Measurements from ENCODE around the gene FBXO31. TPM values are rescaled to one million over a fixed set of nuclear protein-coding genes. Genes with fewer than 3 reads are reported as not detected.

FBXO31 gene
- total and polyA plus RNA-seq, 2 experiments from 2014 or later = 19.3 to 31.0 TPM

- Histone ChIP-seq H2AFZ (no peak overlapping the region), H3K4me2 (ENCODE audit: unreplicated experiment) (no peak overlapping the region), H3K9me2 (ENCODE audit: insufficient read depth) (no peaks in the 10 kb centered on the region), H3K36me3 (ENCODE audit: low read depth) (peaks cover 21% of the 10 kb centered on the region), H3F3A (ENCODE audit: insufficient read depth) (no peaks in the 10 kb centered on the region), H3K9ac (no peak overlapping the region), H3K4me1 (ENCODE audit: insufficient read depth) (no peaks in the 10 kb centered on the region), H4K20me1 (ENCODE audit: insufficient read depth) (no peaks in the 10 kb centered on the region; the same call in 1 of the 2 replicates), H3K4me3 (no peak overlapping the region), H3K9me3 (ENCODE audit: low read depth) (no peaks in the 10 kb centered on the region), H3K27me3 (replicated peaks; ENCODE audit: insufficient read depth) (no peaks in the 10 kb centered on the region), H3K27ac (no peak overlapping the region), H3K79me2 (ENCODE audit: insufficient read depth) (peaks cover 28% of the 10 kb centered on the region)
- in situ Hi-C loops (cut with MboI) = loop anchor here (10.0 kb wide), 1 partner anchor 124 kb away; no protein-coding TSS in a partner anchor
- DNase-seq = no peak
- no peak for TF ChIP-seq EZH2phosphoT487 (IDR thresholded peaks at IDR 0.05; ENCODE audit: insufficient read depth, low read depth)
- no peak for TF ChIP-seq EZH2 (IDR thresholded peaks at IDR 0.05; ENCODE audit: insufficient read depth, poor library complexity, severe bottlenecking)
- 94 to 95% methylated on average over 25 of the region's 25 CpGs for WGBS, 2 experiments (ENCODE audit: low coverage in 1 of 2, low lambda C conversion rate in 2 of 2, missing lambda C conversion rate in 2 of 2)
Measured at GRCh38 chr16:87421003-87421912, 37.7 kb upstream of the FBXO31 start.

- DNase-seq = no peak
- Histone ChIP-seq H2AFZ (no peak overlapping the region), H4K20me1 (ENCODE audit: insufficient read depth) (no peaks in the 10 kb centered on the region; the same call in 1 of the 2 replicates), H3K4me1 (ENCODE audit: insufficient read depth) (no peaks in the 10 kb centered on the region), H3K9me2 (ENCODE audit: insufficient read depth) (no peaks in the 10 kb centered on the region), H3K27ac (no peak overlapping the region), H3K4me2 (ENCODE audit: unreplicated experiment) (no peak overlapping the region), H3K36me3 (ENCODE audit: low read depth) (peaks cover 24% of the 10 kb centered on the region), H3K4me3 (no peak overlapping the region), H3K9me3 (ENCODE audit: low read depth) (no peaks in the 10 kb centered on the region), H3K79me2 (ENCODE audit: insufficient read depth) (peaks cover 22% of the 10 kb centered on the region), H3K27me3 (replicated peaks; ENCODE audit: insufficient read depth) (no peaks in the 10 kb centered on the region), H3K9ac (no peak overlapping the region), H3F3A (ENCODE audit: insufficient read depth) (no peaks in the 10 kb centered on the region)
- 74 to 76% methylated on average over 25 of the region's 25 CpGs for WGBS, 2 experiments (ENCODE audit: low coverage in 1 of 2, low lambda C conversion rate in 2 of 2, missing lambda C conversion rate in 2 of 2)
- in situ Hi-C loops (cut with MboI) = loop anchor here (10.0 kb wide), 1 partner anchor 124 kb away; no protein-coding TSS in a partner anchor
- TF ChIP-seq EZH2phosphoT487 (IDR thresholded peaks at IDR 0.05; ENCODE audit: insufficient read depth, low read depth) (no peak), EZH2 (IDR thresholded peaks at IDR 0.05; ENCODE audit: insufficient read depth, poor library complexity, severe bottlenecking) (no peak)
Measured at GRCh38 chr16:87420026-87421002, 36.7 kb upstream of the FBXO31 start.

GRCh38 chr16:87418644-87419043 is 35.1 kb upstream of the FBXO31 start:
- no peaks in the 10 kb centered on the region for H4K20me1 ChIP-seq (ENCODE audit: insufficient read depth)
- no peak for TF ChIP-seq EZH2phosphoT487 (IDR thresholded peaks at IDR 0.05; ENCODE audit: insufficient read depth, low read depth)
- H3K4me1 ChIP-seq (ENCODE audit: insufficient read depth) = no peaks in the 10 kb centered on the region
- H3K4me2 ChIP-seq (ENCODE audit: unreplicated experiment) = no peak overlapping the region
- H3K36me3 ChIP-seq (ENCODE audit: low read depth) = peaks cover 29% of the 10 kb centered on the region
- no peaks in the 10 kb centered on the region for H3F3A ChIP-seq (ENCODE audit: insufficient read depth)
- no peak overlapping the region for H3K27ac ChIP-seq
- no peak overlapping the region for H2AFZ ChIP-seq
- no peaks in the 10 kb centered on the region for H3K9me2 ChIP-seq (ENCODE audit: insufficient read depth)
- WGBS, 2 experiments (ENCODE audit: low coverage in 1 of 2, low lambda C conversion rate in 2 of 2, missing lambda C conversion rate in 2 of 2) = 90 to 91% methylated on average over 6 of the region's 6 CpGs
- H3K79me2 ChIP-seq (ENCODE audit: insufficient read depth) = peaks cover 10% of the 10 kb centered on the region
- in situ Hi-C loops (cut with MboI) = no loop called here
- H3K9me3 ChIP-seq (ENCODE audit: low read depth) = no peaks in the 10 kb centered on the region
- H3K27me3 ChIP-seq (replicated peaks; ENCODE audit: insufficient read depth) = no peaks in the 10 kb centered on the region
- H3K4me3 ChIP-seq = no peak overlapping the region
- no peak overlapping the region for H3K9ac ChIP-seq
- DNase-seq = no peak

- Histone ChIP-seq H2AFZ (no peak overlapping the region), H3F3A (ENCODE audit: insufficient read depth) (no peaks in the 10 kb centered on the region), H3K27me3 (replicated peaks; ENCODE audit: insufficient read depth) (no peaks in the 10 kb centered on the region), H3K9me2 (ENCODE audit: insufficient read depth) (no peaks in the 10 kb centered on the region), H3K79me2 (ENCODE audit: insufficient read depth) (peaks cover 9% of the 10 kb centered on the region; the same call in 1 of the 2 replicates), H3K9ac (no peak overlapping the region), H3K9me3 (ENCODE audit: low read depth) (no peaks in the 10 kb centered on the region), H3K36me3 (ENCODE audit: low read depth) (peaks cover 29% of the 10 kb centered on the region), H3K4me1 (ENCODE audit: insufficient read depth) (no peaks in the 10 kb centered on the region), H3K4me3 (no peak overlapping the region), H4K20me1 (ENCODE audit: insufficient read depth) (no peaks in the 10 kb centered on the region), H3K27ac (no peak overlapping the region), H3K4me2 (ENCODE audit: unreplicated experiment) (no peak overlapping the region)
- in situ Hi-C loops (cut with MboI) = no loop called here
- TF ChIP-seq EZH2 (IDR thresholded peaks at IDR 0.05; ENCODE audit: insufficient read depth, poor library complexity, severe bottlenecking) (no peak), EZH2phosphoT487 (IDR thresholded peaks at IDR 0.05; ENCODE audit: insufficient read depth, low read depth) (no peak)
- no peak for DNase-seq
- WGBS, 2 experiments (ENCODE audit: low coverage in 1 of 2, low lambda C conversion rate in 2 of 2, missing lambda C conversion rate in 2 of 2) = 94 to 95% methylated on average over 18 of the region's 18 CpGs
Measured at GRCh38 chr16:87418216-87418615, 34.6 kb upstream of the FBXO31 start.
